Esophagus squamous epithelium (tissue), 5 donors: ENCODE measurements around the gene POT1. TPM values are rescaled to one million over a fixed set of nuclear protein-coding genes. Genes with fewer than 3 reads are reported as not detected.

Experiments
- DNase-seq: peaks from one replicate; lab custom pipeline; 2025; lab: John Stamatoyannopoulos, UW
- H3K27ac ChIP-seq, 4 donors: fragments of 200-600 bp; sonication (generic); one replicate each; pipeline ENCODE4 v1.5.1; 2016 to 2019; ENCODE audit warnings: mild to moderate bottlenecking in 1 of 4
- H3K27me3 ChIP-seq, 4 donors: fragments of 200-600 bp; sonication (generic); 1 replicate in 3 of 4; 2 replicates in 1 of 4; pipeline versions ENCODE4 v1.5.1 to v1.6.0; 2017 to 2021; ENCODE audit warnings: antibody characterized with exemption in 1 of 4
- H3K36me3 ChIP-seq, 3 donors: fragments of 200-600 bp; sonication (generic); one replicate each; pipeline ENCODE4 v1.5.1; 2016 to 2019
- H3K4me1 ChIP-seq, 3 donors: fragments of 200-600 bp; sonication (generic); one replicate each; pipeline ENCODE4 v1.5.1; 2017 to 2019
- H3K4me3 ChIP-seq, 4 donors: fragments of 200-600 bp; sonication (generic); 1 replicate in 3 of 4; 2 replicates in 1 of 4; pipeline ENCODE4 v1.5.1; 2016 to 2019; ENCODE audit warnings: mild to moderate bottlenecking in 2 of 4, moderate library complexity in 1 of 4
- H3K9me3 ChIP-seq, 3 donors: fragments of 200-600 bp; sonication (generic); one replicate each; pipeline ENCODE4 v1.5.1; 2016 to 2019
- CTCF ChIP-seq, 6 experiments: fragments of 450-650 bp in 4 of 6; fragments of 200-600 bp in 2 of 6; sonication (generic) in 2 of 6; IDR thresholded peaks; one replicate each; pipeline ENCODE4 v1.5.1; 2016 to 2019; ENCODE audit warnings: antibody characterized with exemption in 6 of 6, mild to moderate bottlenecking in 4 of 6, moderate library complexity in 4 of 6
- POLR2A ChIP-seq, 4 donors: fragments of 450-650 bp; IDR thresholded peaks; one replicate each; pipeline ENCODE4 v1.6.1; 2017; ENCODE audit warnings: antibody characterized with exemption in 4 of 4, mild to moderate bottlenecking in 4 of 4, moderate library complexity in 3 of 4
- WGBS, 2 donors: methylation state at CpG; one replicate each; pipeline ENCODE4 v1.1.5; 2018; 5-methylcytosine and 5-hydroxymethylcytosine counted together
- intact Hi-C: fragments of 100-400 bp; cut with DNase I; formaldehyde crosslinking; loops from one replicate; pipeline ENCODE4 v1.15.0; 2022
- total RNA-seq, 4 donors: library from RNA; depleted of rRNA; stranded (reverse); fragments of >200 nt; gene quantifications; one replicate each; pipeline ENCODE4 v1.1.0, GENCODE V29; 2016
- donor health status: DM: yes; HTN: yes; CAD: no.

POT1 gene
- total RNA-seq, 4 donors from 2014 or later, result 11.4 to 21.6 (median 13.4) TPM

GRCh38 chr7:124857672-124858235 lies 71.9 kb downstream of the POT1 start:
- Histone ChIP-seq H3K4me3 (no peak overlapping the region), H3K27ac (no peak overlapping the region), H3K36me3 (peaks cover 0 to 33% (median 0%) of the 10 kb centered on the region in 3 donors), H3K4me1 (no peaks in the 10 kb centered on the region), H3K27me3 (no peaks in the 10 kb centered on the region), H3K9me3 (no peaks in the 10 kb centered on the region)
- TF ChIP-seq POLR2A (IDR thresholded peaks at IDR 0.05) (no peak), CTCF (IDR thresholded peaks at IDR 0.05) (no peak)
- 76 to 90% methylated on average over 3 to 5 of the region's 5 CpGs for WGBS, 2 donors
- DNase-seq, result no peak
- intact Hi-C loops, result no loop called here

- WGBS, 2 donors, result 82 to 86% methylated on average over 3 of the region's 3 CpGs
- H3K4me1 ChIP-seq, result no peaks in the 10 kb centered on the region
- no peak for DNase-seq
- H3K9me3 ChIP-seq, result no peaks in the 10 kb centered on the region
- no peak overlapping the region for H3K27ac ChIP-seq
- no peak overlapping the region for H3K4me3 ChIP-seq
- TF ChIP-seq POLR2A (IDR thresholded peaks at IDR 0.05) (no peak), CTCF (IDR thresholded peaks at IDR 0.05) (peak in 5 of 6 experiments; percentile 24 to 61 (median 47))
- H3K36me3 ChIP-seq, result peaks cover 0 to 29% (median 0%) of the 10 kb centered on the region in 3 donors
- H3K27me3 ChIP-seq, result no peaks in the 10 kb centered on the region
- intact Hi-C loops, result no loop called here
Observed at GRCh38 chr7:124856299-124856888, 73.2 kb downstream of the POT1 start.

GRCh38 chr7:124843336-124843735 lies 86.3 kb downstream of the POT1 start:
- H3K4me3 ChIP-seq, result no peak overlapping the region
- intact Hi-C loops, result no loop called here
- no peak for DNase-seq
- H3K27me3 ChIP-seq, result no peaks in the 10 kb centered on the region
- peaks cover 0 to 25% (median 0%) of the 10 kb centered on the region in 3 donors for H3K36me3 ChIP-seq
- TF ChIP-seq CTCF (IDR thresholded peaks at IDR 0.05) (no peak), POLR2A (IDR thresholded peaks at IDR 0.05) (no peak)
- no peak overlapping the region for H3K27ac ChIP-seq
- no peaks in the 10 kb centered on the region for H3K9me3 ChIP-seq
- H3K4me1 ChIP-seq, result no peaks in the 10 kb centered on the region

GRCh38 chr7:124840435-124840834 lies 89.2 kb downstream of the POT1 start:
- Histone ChIP-seq H3K36me3 (peaks cover 0 to 4% (median 0%) of the 10 kb centered on the region in 3 donors), H3K27me3 (no peaks in the 10 kb centered on the region), H3K4me1 (no peaks in the 10 kb centered on the region), H3K4me3 (no peak overlapping the region), H3K9me3 (no peaks in the 10 kb centered on the region), H3K27ac (no peak overlapping the region)
- WGBS, 2 donors, result 71 to 79% methylated on average over 1 of the region's 1 CpG
- no peak for TF ChIP-seq POLR2A (IDR thresholded peaks at IDR 0.05)
- TF ChIP-seq CTCF (IDR thresholded peaks at IDR 0.05), result peak in 1 of 6 experiments; percentile 40
- DNase-seq, result no peak
- intact Hi-C loops, result no loop called here

- Histone ChIP-seq H3K9me3 (no peaks in the 10 kb centered on the region), H3K4me3 (no peak overlapping the region), H3K4me1 (no peaks in the 10 kb centered on the region), H3K27ac (no peak overlapping the region), H3K27me3 (no peaks in the 10 kb centered on the region), H3K36me3 (peaks cover 0 to 10% (median 0%) of the 10 kb centered on the region in 3 donors)
- no peak for TF ChIP-seq CTCF (IDR thresholded peaks at IDR 0.05)
- TF ChIP-seq POLR2A (IDR thresholded peaks at IDR 0.05), result no peak
- no peak for DNase-seq
- WGBS, 2 donors, result 76 to 100% methylated on average over 1 of the region's 1 CpG
- intact Hi-C loops, result no loop called here
Observed at GRCh38 chr7:124839687-124840086, 89.9 kb downstream of the POT1 start.
